IMR-90 (cell line): ENCODE results near the gene GALNT9. TPM values are rescaled to one million over a fixed set of nuclear protein-coding genes. Genes with fewer than 3 reads are reported as not detected.

Experiments used
- ATAC-seq: fragments of 200-7000 bp; cut with Tn5 transposase; 2 replicates; pipeline ENCODE4 v1.9.1; 2020; ENCODE audit warnings: low read depth, mild to moderate bottlenecking, moderate library complexity
- BruUV-seq: library from RNA; stranded (reverse); fragments of 400-500 nt; replicated peaks from 2 replicates; lab custom pipeline; 2021; lab: Mats Ljungman, UMichigan
- CTCF ChIA-PET: fragments of 300-600 bp; formaldehyde crosslinking; extraction: SDS; loops from one replicate; lab custom pipeline; 2021; ENCODE audit warnings: antibody characterized with exemption; lab: Yijun Ruan, JAX
- POLR2A ChIA-PET: fragments of 300-600 bp; sonication (Branson Sonifier 250); formaldehyde crosslinking; loops from one replicate; lab custom pipeline; 2022; ENCODE audit warnings: antibody characterized with exemption; ENCODE audit not compliant: unreplicated experiment; lab: Charles Lee
- DNase-seq: peaks from one replicate; pipeline ENCODE4 v3.0.0; 2013
- H2AFZ ChIP-seq: replicated peaks from 2 replicates; pipeline ENCODE3; 2013; ENCODE audit warnings: low read length, mild to moderate bottlenecking; ENCODE audit not compliant: poor library complexity
- H2AK5ac ChIP-seq: 2 replicates; pipeline ENCODE4 v1.6.1; 2013; ENCODE audit warnings: low read depth, low read length, inconsistent platforms
- H2AK9ac ChIP-seq: replicated peaks from 2 replicates; pipeline ENCODE3; 2013; ENCODE audit warnings: mild to moderate bottlenecking, low read depth, low read length, moderate library complexity; ENCODE audit not compliant: poor library complexity
- H2BK120ac ChIP-seq: 2 replicates; pipeline ENCODE4 v1.6.1; 2013; ENCODE audit warnings: low read depth, low read length, inconsistent platforms
- H2BK15ac ChIP-seq: 3 replicates; pipeline ENCODE4 v1.6.1; 2013; ENCODE audit warnings: low read depth, low read length, inconsistent platforms
- H2BK20ac ChIP-seq: 2 replicates; pipeline ENCODE4 v1.6.1; 2013; ENCODE audit warnings: low read depth, mild to moderate bottlenecking, inconsistent platforms, low read length, moderate library complexity
- H2BK5ac ChIP-seq: 2 replicates; pipeline ENCODE4 v1.6.1; 2013; ENCODE audit warnings: mild to moderate bottlenecking, low read depth, low read length, inconsistent platforms; ENCODE audit not compliant: poor library complexity, severe bottlenecking
- H3K14ac ChIP-seq: replicated peaks from 2 replicates; pipeline ENCODE4 v1.6.1; 2013; ENCODE audit warnings: low read depth, low read length, inconsistent platforms
- H3K18ac ChIP-seq: 2 replicates; pipeline ENCODE4 v1.6.1; 2013; ENCODE audit warnings: low read depth, low read length, control low read depth
- H3K23ac ChIP-seq: 2 replicates; pipeline ENCODE4 v1.6.1; 2013; ENCODE audit warnings: low read depth, low read length, inconsistent platforms
- H3K27ac ChIP-seq: 2 replicates; pipeline ENCODE4 v1.5.1; 2013; ENCODE audit warnings: mild to moderate bottlenecking, control low read depth, low read length; ENCODE audit not compliant: insufficient read depth
- H3K27me3 ChIP-seq: 2 replicates; pipeline ENCODE4 v1.6.1; 2013; ENCODE audit warnings: low read length; ENCODE audit not compliant: control insufficient read depth, insufficient read depth
- H3K36me3 ChIP-seq: 2 replicates; pipeline ENCODE4 v1.6.1; 2013; ENCODE audit warnings: low read length, mixed read lengths; ENCODE audit not compliant: control insufficient read depth, insufficient read depth
- H3K4ac ChIP-seq: 2 replicates; pipeline ENCODE4 v1.6.1; 2013; ENCODE audit warnings: low read depth, low read length, inconsistent platforms
- H3K4me1 ChIP-seq: 2 replicates; pipeline ENCODE4 v1.6.1; 2013; ENCODE audit warnings: low read length, mixed read lengths; ENCODE audit not compliant: control insufficient read depth, insufficient read depth
- H3K4me2 ChIP-seq: 2 replicates; pipeline ENCODE4 v1.6.1; 2013; ENCODE audit warnings: low read depth, mild to moderate bottlenecking, control low read depth, low read length, moderate library complexity
- H3K4me3 ChIP-seq: 2 replicates; pipeline ENCODE4 v1.5.1; 2013; ENCODE audit warnings: low read depth, mild to moderate bottlenecking, control low read depth, low read length, moderate library complexity; ENCODE audit not compliant: insufficient read depth
- H3K56ac ChIP-seq: 2 replicates; pipeline ENCODE4 v1.6.1; 2013; ENCODE audit warnings: low read length, inconsistent platforms; ENCODE audit not compliant: insufficient read depth; ENCODE audit errors: extremely low read depth
- H3K79me1 ChIP-seq, 2 experiments: 2 replicates each; pipeline ENCODE4 v1.6.1; 2013; ENCODE audit warnings: low read length in 2 of 2, inconsistent platforms in 1 of 2, low read depth in 1 of 2
- H3K9ac ChIP-seq: 2 replicates; pipeline ENCODE4 v1.6.1; 2013; ENCODE audit warnings: low read depth, low read length, control low read depth
- H3K9me1 ChIP-seq: 2 replicates; pipeline ENCODE4 v1.6.1; 2013; ENCODE audit warnings: low read length, inconsistent platforms; ENCODE audit not compliant: insufficient read depth
- H3K9me3 ChIP-seq: 2 replicates; pipeline ENCODE4 v1.6.1; 2013; ENCODE audit warnings: low read length; ENCODE audit not compliant: control insufficient read depth, insufficient read depth
- H4K20me1 ChIP-seq: 2 replicates; pipeline ENCODE4 v1.6.1; 2013; ENCODE audit warnings: low read length, inconsistent platforms; ENCODE audit not compliant: insufficient read depth
- H4K5ac ChIP-seq: 2 replicates; pipeline ENCODE4 v1.6.1; 2013; ENCODE audit warnings: mild to moderate bottlenecking, low read depth, low read length, control low read depth
- H4K8ac ChIP-seq, 2 experiments: 2 replicates each; pipeline ENCODE4 v1.6.1; 2013; ENCODE audit warnings: low read depth in 2 of 2, low read length in 2 of 2, control low read depth in 1 of 2, inconsistent platforms in 1 of 2
- H4K91ac ChIP-seq: 2 replicates; pipeline ENCODE4 v1.6.1; 2013; ENCODE audit warnings: low read depth, low read length, inconsistent platforms; ENCODE audit not compliant: insufficient read depth
- BHLHE40 ChIP-seq: fragments of 150-350 bp; IDR thresholded peaks from 2 replicates; pipeline ENCODE4 v1.6.1; 2016; ENCODE audit warnings: mild to moderate bottlenecking, low read depth, low read length
- CEBPB ChIP-seq: IDR thresholded peaks from 2 replicates; pipeline ENCODE4 v1.6.1; 2012; ENCODE audit warnings: low read depth, low read length, improper control_type of control experiment
- CHD1 ChIP-seq: IDR thresholded peaks from 2 replicates; pipeline ENCODE4 v1.6.1; 2012; ENCODE audit warnings: low read depth, low read length, improper control_type of control experiment
- CTCF ChIP-seq: conservative IDR thresholded peaks from 2 replicates; pipeline ENCODE4 v1.5.1; 2012; ENCODE audit warnings: mild to moderate bottlenecking, low read depth, low read length, improper control_type of control experiment
- ELK1 ChIP-seq: fragments of 150-350 bp; IDR thresholded peaks from 2 replicates; pipeline ENCODE4 v1.6.1; 2016; ENCODE audit warnings: low read depth, mild to moderate bottlenecking, low read length, moderate library complexity, borderline replicate concordance
- FOS ChIP-seq: fragments of 150-350 bp; IDR thresholded peaks from 2 replicates; pipeline ENCODE4 v1.6.1; 2016; ENCODE audit warnings: low read depth, low read length
- MAFK ChIP-seq: IDR thresholded peaks from 2 replicates; pipeline ENCODE4 v1.6.1; 2012; ENCODE audit warnings: low read depth, low read length, improper control_type of control experiment
- MAZ ChIP-seq: IDR thresholded peaks from 2 replicates; pipeline ENCODE4 v1.6.1; 2012; ENCODE audit warnings: low read depth, mild to moderate bottlenecking, low read length, improper control_type of control experiment, moderate library complexity, borderline replicate concordance
- NFE2L2 ChIP-seq: fragments of 150-350 bp; IDR thresholded peaks from 2 replicates; pipeline ENCODE4 v1.6.1; 2016; ENCODE audit warnings: low read depth, mild to moderate bottlenecking, low read length
- POLR2A ChIP-seq: IDR thresholded peaks from 2 replicates; pipeline ENCODE4 v1.6.1; 2012; ENCODE audit warnings: mild to moderate bottlenecking, low read depth, low read length
- RAD21 ChIP-seq: IDR thresholded peaks from 2 replicates; pipeline ENCODE4 v1.6.1; 2012; ENCODE audit warnings: low read length, improper control_type of control experiment
- RCOR1 ChIP-seq: IDR thresholded peaks from 2 replicates; pipeline ENCODE4 v1.6.1; 2012; ENCODE audit warnings: mild to moderate bottlenecking, low read length, improper control_type of control experiment; ENCODE audit not compliant: insufficient replicate concordance
- RFX5 ChIP-seq: IDR thresholded peaks from 2 replicates; pipeline ENCODE4 v1.8.0; 2012; ENCODE audit warnings: low read depth, mild to moderate bottlenecking, low read length, moderate library complexity
- SMC3 ChIP-seq: fragments of 150-350 bp; IDR thresholded peaks from 2 replicates; pipeline ENCODE4 v1.6.1; 2016; ENCODE audit warnings: low read depth, mild to moderate bottlenecking, antibody characterized with exemption, low read length, moderate library complexity
- WGBS, 2 experiments: methylation state at CpG; one replicate each; pipeline versions ENCODE4 v1.1.5 to v1.1.7; 2013; ENCODE audit warnings: missing lambda C conversion rate in 2 of 2; ENCODE audit not compliant: insufficient read length in 1 of 2; ENCODE audit errors: extremely low coverage in 2 of 2; 5-methylcytosine and 5-hydroxymethylcytosine counted together
- dilution Hi-C: fragments of 300-500 bp; cut with HindIII; formaldehyde crosslinking; loops from one replicate; pipeline ENCODE4 v1.14.3; 2018; ENCODE audit warnings: low sequenced_read_pairs; ENCODE audit not compliant: unreplicated experiment
- in situ Hi-C: fragments of 300-500 bp; cut with MboI; formaldehyde crosslinking; loops from 3 replicates; pipeline ENCODE4 v1.14.3; 2019; ENCODE audit warnings: low sequenced_read_pairs, inconsistent platforms, mixed read lengths
- intact Hi-C: fragments of 100-400 bp; cut with micrococcal nuclease; formaldehyde crosslinking; loops from 2 replicates; pipeline ENCODE4 v1.10.0; 2022
- polyA plus RNA-seq, 3 experiments: library from polyadenylated mRNA; depleted of rRNA; stranded (reverse); fragments of >200 nt; gene quantifications; 2 replicates each; pipeline ENCODE4 v1.2.3, GENCODE V29; 2012; ENCODE audit warnings: low replicate concordance in 1 of 3
- total RNA-seq: library from RNA; depleted of rRNA; stranded (reverse); fragments of >200 nt; gene quantifications from 2 replicates; pipeline ENCODE4 v1.2.3, GENCODE V29; 2012
- TF ChIP-seq, protein P1 (sequence below): fragments of 150-350 bp; IDR thresholded peaks from 2 replicates; pipeline ENCODE4 v1.6.1; 2017; ENCODE audit warnings: mild to moderate bottlenecking, antibody characterized with exemption, low read length, low read depth

The GALNT9 gene
- total and polyA plus RNA-seq, 2 of the 4 experiments (the other 2 are of a cell fraction) = under 0.01 to 0.12 TPM

DNA sequence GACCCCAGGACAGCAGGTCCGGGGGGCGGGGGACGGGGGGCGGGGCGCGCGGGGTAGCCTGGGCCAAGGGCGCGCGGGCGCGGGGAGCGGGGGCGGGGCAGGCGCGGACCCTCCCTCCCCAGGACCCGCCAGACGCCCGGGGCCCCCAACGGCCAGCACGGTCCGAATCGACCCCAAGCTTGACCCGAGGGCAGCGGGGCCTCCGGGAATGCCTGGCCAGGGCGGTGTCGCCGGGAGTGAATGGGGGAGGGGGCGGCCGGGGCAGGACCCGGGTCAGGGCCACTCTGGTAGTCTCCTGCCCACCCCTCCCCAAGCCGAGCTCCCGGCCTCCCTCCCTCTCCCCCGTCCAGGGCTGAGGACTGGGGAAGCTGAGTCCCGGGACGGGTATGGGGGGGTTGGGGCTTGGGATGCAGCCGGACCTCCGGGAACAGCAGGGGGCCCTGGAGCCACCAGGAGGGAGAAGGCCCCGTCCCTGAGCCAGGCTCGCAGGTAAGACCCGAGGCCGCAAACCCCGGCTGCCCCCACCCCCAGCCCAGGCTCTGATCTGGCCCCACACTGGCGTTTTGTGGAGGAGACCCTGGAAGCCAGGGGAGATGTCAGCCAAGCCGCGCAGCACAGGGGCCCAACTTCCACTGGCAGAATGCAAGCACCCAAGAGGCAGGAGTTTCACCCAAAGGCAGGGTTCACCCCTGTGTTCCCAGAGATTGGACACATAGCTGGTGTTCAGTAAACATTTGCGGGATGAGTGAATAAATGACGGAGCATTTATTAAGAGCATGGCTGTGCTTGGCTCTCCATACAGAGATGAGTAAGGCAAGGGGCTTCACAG is 545 bp upstream of the GALNT9 start:
- Histone ChIP-seq H3K56ac (no peak overlapping the region), H4K8ac (no peak overlapping the region), H3K27ac (no peak overlapping the region), H2BK20ac (no peak overlapping the region), H4K91ac (no peak overlapping the region), H2AFZ (no peak overlapping the region), H2AK5ac (no peak overlapping the region), H3K36me3 (no peaks in the 10 kb centered on the region), H3K9me3 (peaks cover 10% of the 10 kb centered on the region; the same call in 1 of the 2 replicates), H3K4me1 (no peaks in the 10 kb centered on the region), H3K14ac (no peak overlapping the region), H2BK5ac (no peak overlapping the region), H3K27me3 (peaks cover 4% of the 10 kb centered on the region; the same call in 1 of the 2 replicates), H2BK120ac (no peak overlapping the region), H3K79me1 (no peaks in the 10 kb centered on the region), H3K9me1 (no peaks in the 10 kb centered on the region), H3K4me3 (no peak overlapping the region), H3K18ac (no peak overlapping the region), H4K5ac (no peak overlapping the region), H2BK15ac (no peak overlapping the region), H4K20me1 (no peaks in the 10 kb centered on the region), H3K4me2 (no peak overlapping the region), H3K23ac (no peak overlapping the region), H3K9ac (no peak overlapping the region), H2AK9ac (no peak overlapping the region), H3K4ac (no peak overlapping the region)
- CTCF ChIA-PET = no interaction called here
- no TSS peak for BruUV-seq
- dilution Hi-C loops (no loop called here), intact Hi-C loops (no loop called here), in situ Hi-C loops (no loop called here)
- 21% methylated on average over 8 of the region's 49 CpGs; no CpG with 5 or more reads in 1 of the 2 experiments for WGBS, 2 experiments
- POLR2A ChIA-PET = no interaction called here
- no peak for ATAC-seq
- no peak for DNase-seq
- no peak for TF ChIP-seq NFE2L2
- TF ChIP-seq RFX5 = no peak
- TF ChIP-seq CHD1 = no peak
- TF ChIP-seq POLR2A = no peak
- no peak for TF ChIP-seq SMC3
- no peak for TF ChIP-seq BHLHE40
- TF ChIP-seq, protein P1, sequence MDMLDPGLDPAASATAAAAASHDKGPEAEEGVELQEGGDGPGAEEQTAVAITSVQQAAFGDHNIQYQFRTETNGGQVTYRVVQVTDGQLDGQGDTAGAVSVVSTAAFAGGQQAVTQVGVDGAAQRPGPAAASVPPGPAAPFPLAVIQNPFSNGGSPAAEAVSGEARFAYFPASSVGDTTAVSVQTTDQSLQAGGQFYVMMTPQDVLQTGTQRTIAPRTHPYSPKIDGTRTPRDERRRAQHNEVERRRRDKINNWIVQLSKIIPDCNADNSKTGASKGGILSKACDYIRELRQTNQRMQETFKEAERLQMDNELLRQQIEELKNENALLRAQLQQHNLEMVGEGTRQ = no peak
- no peak for TF ChIP-seq RCOR1
- TF ChIP-seq FOS = no peak
- no peak for TF ChIP-seq CEBPB
- TF ChIP-seq MAFK = no peak
- TF ChIP-seq ELK1 = no peak
- TF ChIP-seq MAZ = no peak
- no peak for TF ChIP-seq CTCF
- TF ChIP-seq RAD21 = no peak
